ENCODE results near the gene TMEM140.

TMEM140 gene

GRCh38 chr7:135177028-135177696 lies 29.3 kb downstream of the TMEM140 start:
- DNase-seq, result no peak

- DNase-seq, result no peak
Observed at GRCh38 chr7:135178364-135178763, 30.5 kb downstream of the TMEM140 start.

DNA sequence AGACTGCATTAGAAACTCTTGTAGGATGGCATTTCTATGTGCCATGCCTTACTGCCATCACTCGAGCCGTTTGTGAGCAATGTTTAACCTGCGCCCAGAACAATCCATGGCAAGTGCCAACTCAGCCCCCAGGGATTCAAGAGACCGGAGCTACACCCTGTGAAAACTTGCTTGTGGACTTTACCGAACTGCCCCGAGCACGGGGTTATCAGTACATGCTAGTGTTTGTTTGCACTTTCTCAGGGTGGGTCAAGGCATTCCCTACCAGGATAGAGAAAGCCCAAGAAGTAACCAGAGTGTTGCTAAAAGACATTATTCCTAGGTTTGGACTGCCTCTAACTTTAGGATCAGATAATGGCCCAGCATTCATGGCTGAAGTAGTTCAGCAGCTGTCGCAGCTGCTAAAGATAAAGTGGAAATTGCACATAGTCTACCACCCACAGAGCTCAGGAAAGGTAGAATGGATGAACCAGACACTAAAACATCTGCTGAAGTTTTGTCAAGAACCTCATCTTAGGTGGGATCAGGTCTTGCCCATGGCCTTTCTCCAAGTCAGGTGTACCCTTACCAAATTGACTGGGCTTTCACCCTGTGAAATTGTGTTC lies 31.6 kb downstream of the TMEM140 start:
- DNase-seq, result no peak

- DNase-seq, result no peak
Observed at GRCh38 chr7:135180122-135180521, 32.2 kb downstream of the TMEM140 start.

DNA sequence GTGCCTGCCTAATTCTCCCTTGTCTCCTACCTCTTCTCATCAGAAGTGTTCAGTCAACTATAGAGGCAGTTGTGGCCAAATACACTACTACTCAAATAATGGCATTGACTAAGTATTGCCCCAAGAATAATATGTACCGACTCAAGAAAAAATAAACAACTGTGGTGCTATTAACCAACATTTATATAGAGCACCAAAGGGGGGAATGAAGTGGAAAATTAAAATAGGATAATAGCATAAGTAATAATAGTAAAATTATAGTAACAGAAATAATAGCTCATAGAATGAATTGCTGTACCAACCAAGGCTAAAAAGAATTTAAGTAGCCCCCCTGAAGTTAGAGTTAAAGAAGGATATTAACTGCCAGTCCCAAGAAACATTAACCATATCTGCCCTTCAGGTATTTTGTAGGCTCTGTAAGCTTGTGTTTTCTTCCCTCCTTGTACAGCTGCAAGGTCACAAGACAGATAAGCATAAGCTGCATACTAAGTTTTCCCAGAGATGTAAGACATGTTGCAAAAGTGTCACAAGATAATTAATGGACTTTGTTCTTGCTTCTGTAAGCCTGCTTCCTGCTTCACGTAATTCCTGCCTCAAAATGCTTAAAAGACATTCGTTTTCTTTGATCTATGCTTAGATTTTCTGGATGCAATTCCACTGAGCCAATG lies 33.5 kb downstream of the TMEM140 start:
- DNase-seq, result no peak

DNA sequence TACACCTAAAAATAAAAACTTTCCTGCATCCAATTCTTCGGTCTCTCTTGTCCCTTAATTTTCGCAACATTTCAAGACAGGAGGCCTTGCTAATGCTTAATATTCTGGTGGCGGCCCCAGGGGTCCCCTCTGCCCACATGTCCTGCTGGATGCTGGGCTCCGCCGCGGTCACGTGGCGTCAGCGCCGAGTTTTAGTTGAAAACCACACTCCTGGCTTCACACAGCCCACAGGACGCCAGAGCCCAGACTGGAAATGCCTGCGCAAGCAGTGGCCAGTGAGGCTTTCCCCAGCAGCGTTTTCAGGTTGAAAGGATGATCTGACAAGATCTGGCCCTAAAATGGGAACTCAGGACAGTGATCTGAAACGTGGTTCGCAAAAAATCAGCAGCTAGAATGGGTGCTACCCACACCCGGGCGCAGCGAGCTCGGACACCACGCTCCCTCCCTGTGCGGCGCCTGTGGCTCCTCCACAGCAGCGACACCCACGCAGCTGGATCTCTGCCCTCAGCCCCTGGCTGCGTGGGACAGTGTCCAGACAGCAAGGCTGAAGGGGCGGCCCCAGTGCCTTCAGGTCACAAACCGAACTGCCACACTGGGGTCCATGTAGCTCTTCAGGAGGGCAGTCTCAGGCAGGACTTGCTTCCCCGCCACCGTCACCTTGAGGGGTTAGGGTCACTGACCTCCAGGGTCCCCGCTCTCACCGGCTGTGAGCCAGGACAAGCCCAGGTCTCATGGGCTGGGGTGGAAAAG lies 34.2 kb downstream of the TMEM140 start:
- no peak for DNase-seq

DNA sequence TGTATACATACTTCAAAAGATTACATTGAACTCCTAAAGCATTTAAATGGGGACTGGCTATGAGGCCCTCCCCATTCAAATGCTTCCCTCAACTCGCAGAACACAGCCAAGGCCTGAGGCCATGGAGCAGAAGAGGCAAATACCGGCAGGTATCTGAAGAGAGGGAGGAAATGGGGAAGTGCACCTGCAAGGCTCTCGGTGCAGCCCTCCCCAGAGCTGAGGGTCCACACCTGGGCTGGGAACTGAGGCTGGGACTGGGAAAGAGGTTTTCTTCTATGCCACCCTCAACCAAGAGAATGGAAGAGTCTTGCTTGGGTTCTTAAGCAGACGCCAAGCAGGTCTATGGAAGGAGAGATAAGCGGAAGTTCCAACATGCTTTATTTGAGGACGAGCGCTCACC lies 35.6 kb downstream of the TMEM140 start:
- no peak for DNase-seq

DNA sequence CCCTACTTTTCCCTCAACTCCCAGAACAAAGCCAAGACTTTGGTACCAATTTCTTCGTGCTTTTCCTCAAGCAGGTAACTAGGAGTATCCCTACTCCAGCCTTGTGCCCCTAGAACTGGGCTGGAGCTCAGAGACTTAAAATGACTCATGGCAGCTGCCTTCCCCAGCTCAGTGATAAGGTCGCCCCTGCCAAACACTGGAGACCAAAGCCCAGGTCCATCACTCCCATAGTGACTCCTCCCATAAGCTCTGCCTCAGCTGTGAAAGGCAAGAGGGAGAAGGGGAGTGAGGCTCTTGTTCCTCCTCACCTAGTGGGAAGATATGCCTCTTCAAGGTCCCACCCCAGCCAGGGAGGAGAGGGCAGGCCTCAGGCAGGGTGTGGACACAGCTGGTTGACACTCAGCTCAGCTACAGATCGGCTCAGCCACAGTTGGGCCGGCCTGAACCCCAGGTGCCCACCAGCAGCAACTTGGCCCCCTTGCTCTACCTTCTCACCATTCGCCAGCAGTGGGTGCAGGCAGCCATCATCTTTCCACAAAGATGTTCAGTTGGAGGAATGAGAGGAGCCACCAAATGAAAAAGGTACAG lies 36.5 kb downstream of the TMEM140 start:
- DNase-seq, result no peak

- no peak for DNase-seq
Observed at GRCh38 chr7:135185471-135186260, 37.8 kb downstream of the TMEM140 start.

DNA sequence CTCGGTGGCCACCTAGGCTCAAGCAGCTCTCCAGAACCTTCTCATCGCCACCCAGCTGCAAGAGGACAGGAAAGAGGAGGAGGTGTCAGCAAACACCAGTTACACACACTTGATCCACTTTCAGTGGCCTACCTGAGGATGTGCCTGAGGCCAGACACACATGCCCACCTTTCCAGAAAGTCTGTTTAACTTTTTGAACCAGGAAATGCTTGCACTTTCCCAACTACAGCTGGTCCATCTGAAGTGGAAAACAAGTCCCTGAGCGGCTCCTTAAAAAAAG lies 38.3 kb downstream of the TMEM140 start:
- no peak for DNase-seq

DNA sequence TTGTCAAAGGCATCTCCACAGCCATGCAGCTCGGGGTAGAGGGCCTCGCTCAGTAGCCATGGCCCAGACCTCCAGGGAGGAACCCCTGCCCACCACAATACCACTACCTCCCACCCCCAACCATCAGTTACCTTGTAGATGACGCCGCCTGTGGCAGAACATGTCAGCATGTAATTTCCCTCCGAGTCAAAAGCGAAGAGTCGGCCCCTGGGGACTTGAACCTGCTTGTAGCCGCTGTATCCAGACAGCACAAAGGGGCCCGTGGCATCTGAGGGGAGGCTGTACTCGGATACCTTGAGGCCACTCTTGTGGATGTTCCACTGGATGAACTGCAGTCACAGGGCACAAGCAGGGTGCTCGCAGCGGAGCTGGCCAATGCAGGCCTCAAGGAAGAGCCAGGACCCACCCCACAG lies 39.0 kb downstream of the TMEM140 start:
- DNase-seq, result no peak

- DNase-seq, result no peak
Observed at GRCh38 chr7:135188298-135188984, 40.6 kb downstream of the TMEM140 start.

DNA sequence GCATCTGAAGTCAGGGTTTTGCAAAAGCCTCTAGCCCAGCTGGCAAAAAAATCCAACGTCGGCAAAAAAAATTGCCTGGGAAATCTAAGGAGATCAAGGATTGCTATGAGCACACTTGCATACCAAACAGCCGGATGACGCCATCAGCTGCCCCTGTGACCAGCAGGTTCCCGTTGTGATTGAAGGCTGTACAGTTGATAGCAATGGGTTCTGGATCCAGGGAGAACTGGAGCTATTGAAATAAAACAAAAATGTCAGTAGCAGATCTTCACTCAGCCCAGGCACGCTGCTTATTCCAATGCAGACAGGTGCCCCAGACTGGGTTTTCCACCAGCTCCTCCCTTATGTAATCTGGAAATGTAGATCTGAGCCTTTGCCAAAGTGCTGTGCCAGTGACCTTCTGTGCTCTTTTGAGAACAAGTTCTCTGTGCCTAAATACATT lies 41.4 kb downstream of the TMEM140 start:
- DNase-seq, result no peak

DNA sequence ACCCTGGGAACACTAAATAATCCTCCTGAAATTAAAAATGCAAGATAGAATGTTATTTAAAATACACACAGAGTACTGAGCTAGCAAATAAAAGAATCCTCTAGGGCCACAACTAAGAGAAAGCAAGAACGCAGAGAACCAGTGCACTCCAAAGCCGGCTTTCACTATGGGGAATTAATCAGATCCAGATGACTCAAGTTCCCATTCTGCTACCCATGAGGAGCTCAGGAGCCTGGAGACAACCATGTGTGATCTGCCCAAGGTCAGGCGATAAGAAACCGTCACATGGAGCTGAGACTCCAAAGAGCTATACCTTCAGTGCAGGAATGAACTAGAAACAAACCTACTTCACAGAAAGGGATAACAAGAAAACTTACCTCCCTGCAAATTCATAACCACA lies 42.1 kb downstream of the TMEM140 start:
- DNase-seq, result no peak

DNA sequence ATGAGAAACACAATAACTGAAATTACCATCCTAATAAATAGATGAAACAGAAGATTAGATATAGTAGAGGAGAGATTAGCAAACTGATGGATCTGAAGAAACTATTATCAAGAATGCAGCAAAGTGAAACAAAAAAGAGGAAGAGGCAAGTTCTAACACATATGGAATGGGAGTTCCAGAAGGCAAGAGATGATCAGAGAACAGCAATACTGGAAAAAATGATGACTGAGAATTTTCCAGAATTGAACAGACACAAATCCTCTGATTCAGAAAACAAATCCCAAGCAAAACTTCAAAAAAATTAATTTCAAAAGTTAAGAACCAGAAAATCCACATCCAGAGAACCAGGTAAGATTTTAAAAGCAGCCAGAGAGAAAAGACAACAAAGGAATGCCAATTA lies 42.8 kb downstream of the TMEM140 start:
- DNase-seq, result no peak

- no peak for DNase-seq
Observed at GRCh38 chr7:135192914-135193536, 45.2 kb downstream of the TMEM140 start.

- no peak for DNase-seq
Observed at GRCh38 chr7:135193615-135194081, 45.8 kb downstream of the TMEM140 start.

DNA sequence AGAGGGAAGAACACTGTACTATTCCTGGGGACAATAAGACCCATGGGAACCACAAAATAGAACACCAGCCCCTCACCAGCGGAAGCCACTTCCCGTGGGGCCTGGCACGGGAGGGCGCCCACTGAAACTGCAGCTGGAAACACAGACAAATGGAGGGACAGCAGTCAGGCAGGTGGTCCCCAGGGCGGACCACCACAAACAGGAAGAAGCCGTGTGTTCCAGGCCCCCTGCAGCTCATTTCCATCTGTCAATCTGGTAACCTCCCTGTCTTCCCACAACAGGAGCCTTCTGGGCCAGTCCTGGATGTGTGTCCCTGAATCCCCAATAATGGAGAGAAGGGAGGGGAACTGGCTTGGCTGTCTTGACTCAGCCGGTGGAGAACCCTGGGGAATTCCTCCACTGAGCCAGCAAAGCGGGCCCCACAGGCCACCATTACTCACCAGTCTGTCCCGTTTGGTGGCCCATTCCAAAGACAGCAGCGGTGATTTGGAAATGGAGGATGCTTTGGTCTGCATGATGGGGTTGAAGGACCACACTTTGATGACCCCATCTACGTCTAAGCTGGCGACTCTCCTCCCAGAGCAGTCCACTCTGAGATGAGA lies 46.7 kb downstream of the TMEM140 start:
- DNase-seq, result no peak

GRCh38 chr7:135195156-135195555 lies 47.3 kb downstream of the TMEM140 start:
- DNase-seq, result no peak

- no peak for DNase-seq
Observed at GRCh38 chr7:135195968-135196629, 48.2 kb downstream of the TMEM140 start.
